NCI-H1092 treated with DMSO at 0.1 percent for 48 hours (cell line): ENCODE results near the gene PSMB1.
"Not testable (repeated sequence)": the region's sequence is repeated elsewhere in the genome, so short reads cannot be mapped to it uniquely, and the experiment has no call there.

ENCODE experiments used
- DNase-seq: peaks from one replicate; lab custom pipeline; 2025; lab: John Stamatoyannopoulos, UW

The PSMB1 gene

DNA sequence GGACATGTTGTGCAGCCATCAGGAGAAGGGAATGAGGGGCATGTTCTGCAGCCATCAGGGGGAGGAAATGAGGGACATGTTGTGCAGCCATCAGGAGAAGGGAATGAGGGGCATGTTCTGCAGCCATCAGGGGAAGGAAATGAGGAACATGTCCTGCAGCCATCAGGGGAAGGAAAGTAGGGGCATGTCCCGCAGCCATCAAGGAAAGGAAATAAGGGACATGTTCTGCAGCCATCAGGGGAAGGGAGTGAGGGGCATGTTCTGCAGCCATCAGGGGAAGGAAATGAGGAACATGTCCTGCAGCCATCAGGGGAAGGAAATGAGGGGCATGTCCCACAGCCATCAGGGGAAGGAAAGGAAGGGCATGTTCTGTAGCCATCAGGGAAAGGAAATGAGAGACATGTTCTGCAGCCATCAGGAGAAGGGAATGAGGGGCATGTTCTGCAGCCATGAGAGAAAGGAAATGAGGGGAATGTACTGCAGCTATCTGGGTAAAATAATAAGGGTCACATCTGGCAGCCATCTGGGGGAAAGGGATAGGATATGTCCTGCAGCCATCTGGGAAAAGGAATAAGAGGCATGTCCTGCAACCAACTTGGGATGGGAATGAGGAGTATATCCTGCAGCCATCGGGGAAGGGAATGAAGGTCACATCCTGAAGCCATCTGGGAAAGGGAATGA is 50.2 kb downstream of the PSMB1 start:
- DNase-seq: not testable (repeated sequence)

DNA sequence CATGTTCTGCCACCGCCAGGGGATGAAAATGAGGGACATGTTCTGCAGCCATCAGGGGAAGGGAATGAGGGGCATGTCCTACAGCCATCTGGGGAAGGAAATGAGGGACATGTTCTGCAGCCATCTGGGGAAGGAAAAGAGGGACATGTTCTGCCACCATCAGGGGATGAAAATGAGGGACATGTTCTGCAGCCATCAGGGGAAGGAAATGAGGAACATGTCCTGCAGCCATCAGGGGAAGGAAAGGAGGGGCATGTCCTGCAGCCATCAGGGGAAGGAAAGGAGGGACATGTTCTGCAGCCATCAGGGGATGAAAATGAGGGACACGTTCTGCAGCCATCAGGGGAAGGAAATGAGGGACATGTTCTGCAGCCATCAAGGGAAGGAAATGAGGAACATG is 50.8 kb downstream of the PSMB1 start:
- DNase-seq: not testable (repeated sequence)

DNA sequence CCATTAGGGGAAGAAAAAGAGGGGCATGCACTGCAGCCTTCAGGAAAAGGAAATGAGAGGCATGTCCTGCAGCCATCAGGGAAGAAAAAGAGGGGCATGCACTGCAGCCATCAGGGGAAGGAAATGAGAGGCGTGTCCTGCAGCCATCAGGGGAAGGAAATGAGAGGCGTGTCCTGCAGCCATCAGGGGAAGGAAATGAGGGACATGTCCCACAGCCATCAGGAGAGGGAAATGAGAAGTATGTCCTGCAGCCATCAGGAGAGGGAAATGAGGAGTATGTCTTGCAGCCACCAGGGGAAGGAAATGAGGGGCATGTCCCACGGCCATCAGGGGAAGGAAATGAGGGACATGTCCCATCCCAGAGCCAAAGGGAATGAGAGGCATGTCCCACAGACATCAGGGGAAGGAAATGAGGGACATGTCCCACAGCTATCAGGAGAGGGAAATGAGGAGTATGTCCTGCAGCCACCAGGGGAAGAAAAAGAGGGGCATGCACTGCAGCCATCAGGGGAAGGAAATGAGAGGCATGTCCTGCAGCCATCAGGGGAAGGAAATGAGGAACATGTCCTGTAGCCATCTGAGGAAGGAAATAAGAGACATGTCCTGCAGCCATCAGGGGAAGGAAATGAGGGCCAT is 52.0 kb downstream of the PSMB1 start:
- no peak for DNase-seq

DNA sequence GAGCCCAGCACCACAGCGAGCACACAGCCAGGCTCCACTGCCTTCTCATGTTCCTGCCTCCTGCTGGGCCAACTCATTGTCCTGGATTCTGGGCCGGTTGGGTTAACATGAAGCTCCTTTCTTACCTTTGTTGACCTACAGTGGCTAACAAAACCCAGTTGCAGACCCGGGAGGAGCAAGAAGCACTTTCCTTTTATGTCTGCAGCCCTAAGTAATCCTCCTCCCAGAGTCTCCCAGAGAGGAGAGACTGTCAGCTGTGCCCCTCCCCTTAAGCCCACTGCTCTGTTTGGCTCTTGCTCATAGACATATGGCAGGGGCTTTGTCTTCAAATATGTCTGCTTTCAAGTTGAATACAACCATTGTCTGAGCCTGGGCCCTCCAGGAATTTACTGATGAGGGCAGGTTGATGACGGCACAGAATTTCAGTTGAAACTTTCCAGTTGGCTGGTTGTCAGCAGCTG is 55.2 kb downstream of the PSMB1 start:
- DNase-seq: peak; percentile 91

DNA sequence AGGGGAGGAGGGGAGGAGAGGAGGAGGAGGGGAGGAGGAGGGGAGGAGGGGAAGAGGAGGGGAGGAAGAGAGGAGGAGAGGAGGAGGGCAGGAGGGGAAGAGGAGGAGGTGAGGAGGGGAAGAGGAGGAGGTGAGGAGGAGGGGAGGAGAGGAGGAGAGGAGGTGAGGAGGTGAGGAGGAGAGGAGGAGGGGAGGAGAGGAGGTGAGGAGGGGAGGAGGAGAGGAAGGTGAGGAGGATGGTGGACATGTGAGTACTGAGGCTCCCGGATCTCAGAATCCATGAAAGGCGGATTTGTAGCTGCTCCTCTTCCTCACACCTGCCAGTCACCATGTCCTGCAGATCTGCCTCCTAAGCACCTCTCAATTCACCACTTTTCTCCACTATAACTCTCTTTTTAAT is 59.8 kb downstream of the PSMB1 start:
- DNase-seq: no peak

DNA sequence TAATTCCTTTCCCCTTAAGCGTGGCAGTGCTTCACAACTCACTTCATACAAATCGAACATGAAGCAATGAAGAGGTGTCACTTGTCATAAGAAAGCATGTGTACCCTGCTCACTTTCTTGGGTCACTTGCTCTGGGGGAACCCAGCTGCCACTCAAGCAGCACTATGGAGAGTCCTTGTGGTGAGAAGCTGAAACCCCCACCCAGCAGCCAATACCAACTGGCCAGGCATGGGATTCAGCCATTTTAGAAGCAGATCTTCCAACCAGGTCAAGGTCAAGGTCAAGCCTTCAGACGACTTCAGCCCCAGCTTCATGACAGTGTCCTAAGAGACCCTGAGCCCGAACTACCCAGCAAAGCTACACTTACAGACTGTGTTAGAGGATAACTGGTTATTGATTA is 62.8 kb downstream of the PSMB1 start:
- DNase-seq: no peak

DNA sequence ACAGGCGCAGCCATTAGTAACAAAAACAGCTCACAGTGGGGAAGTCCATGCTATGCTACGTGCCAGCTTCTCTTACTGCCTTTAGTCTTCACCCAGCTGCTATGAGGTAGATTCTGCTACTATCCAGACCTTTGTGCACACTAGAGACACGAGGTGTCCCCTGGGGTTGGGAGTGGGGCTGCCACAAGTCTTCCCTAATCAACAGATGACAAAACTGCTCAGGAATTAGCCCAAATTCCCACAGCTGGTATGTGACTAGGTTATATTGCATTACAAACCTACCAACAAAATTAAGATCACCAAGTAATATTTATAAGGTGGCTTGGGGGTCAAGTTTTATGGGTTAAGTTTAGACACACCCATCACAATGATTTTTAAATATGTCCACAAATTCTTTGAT is 63.3 kb downstream of the PSMB1 start:
- no peak for DNase-seq

DNA sequence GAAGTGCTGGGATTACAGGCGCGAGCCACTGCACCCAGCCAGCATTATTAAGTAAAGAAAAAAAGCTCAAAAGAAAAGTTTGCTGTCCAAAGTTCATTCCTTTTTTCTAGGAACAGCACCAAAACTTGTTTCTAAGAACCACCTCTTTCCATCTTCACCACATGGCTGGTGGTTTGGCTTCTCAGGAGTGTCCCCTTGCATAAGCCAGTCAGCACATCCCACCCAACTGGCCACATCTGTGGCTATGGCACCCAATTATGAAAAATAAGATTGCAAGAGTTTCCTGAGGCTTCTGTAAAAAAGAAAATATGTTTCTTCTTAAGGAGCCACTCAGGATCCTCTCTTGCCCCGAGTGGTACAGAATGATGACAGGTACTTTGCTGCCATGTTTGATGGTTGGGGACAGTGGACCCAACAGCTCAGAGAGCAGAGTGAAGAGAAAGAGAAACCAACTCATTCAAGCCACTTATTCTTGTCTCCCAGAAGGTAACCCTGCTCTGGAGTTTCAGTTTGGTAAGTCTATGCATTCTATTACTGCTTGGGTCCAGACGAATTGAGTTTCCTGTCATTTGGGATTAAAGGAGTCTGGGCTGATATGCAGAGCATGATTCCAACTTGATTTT is 65.3 kb downstream of the PSMB1 start:
- DNase-seq: no peak

DNA sequence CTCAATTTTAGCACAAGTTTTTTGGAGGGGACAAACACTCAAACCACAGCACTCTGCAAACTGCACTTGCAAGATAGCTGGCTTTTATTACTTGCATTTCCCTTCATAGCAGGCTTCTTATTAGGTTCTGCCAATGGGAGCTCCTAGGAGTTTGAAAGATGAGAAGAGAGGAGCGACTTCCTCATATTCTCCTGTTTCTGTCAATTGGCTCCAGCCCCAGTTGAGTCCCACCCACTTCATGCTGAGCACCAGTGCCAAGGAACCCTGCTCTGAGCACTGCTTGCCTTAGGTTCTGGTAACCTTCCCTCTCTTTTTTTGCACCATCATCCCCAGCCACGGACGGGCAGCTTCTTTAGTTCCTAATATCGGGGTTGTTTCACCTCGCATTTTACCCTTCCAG is 67.9 kb downstream of the PSMB1 start:
- no peak for DNase-seq
